ENCODE results near the gene EEIG2. TPM values are rescaled to one million over a fixed set of nuclear protein-coding genes. Genes with fewer than 3 reads are reported as not detected.

EEIG2 gene
- total RNA-seq, 1 experiment from 2014 or later: 16.0 TPM

- Histone ChIP-seq H3K4me2 (ENCODE audit: low read length) (no peak overlapping the region), H3K27me3 (ENCODE audit: insufficient read depth, low read length) (no peaks in the 10 kb centered on the region), H4K20me1 (ENCODE audit: insufficient read depth) (no peaks in the 10 kb centered on the region), H3K79me2 (ENCODE audit: insufficient read depth, low read length) (no peaks in the 10 kb centered on the region), H2AFZ (ENCODE audit: low read depth, low read length, poor library complexity, severe bottlenecking) (no peak overlapping the region), H3K27ac (ENCODE audit: low read depth, low read length) (no peak overlapping the region), H3K36me3 (ENCODE audit: control insufficient read depth in 1 of 2, insufficient read depth in 2 of 2, low read length in 2 of 2) (no peaks in the 10 kb centered on the region), H3K9me2 (ENCODE audit: insufficient read depth) (no peaks in the 10 kb centered on the region), H3K4me1 (ENCODE audit: control insufficient read depth in 1 of 2, insufficient read depth in 2 of 2, low read length in 2 of 2) (no peaks in the 10 kb centered on the region), H3K9me3 (ENCODE audit: control insufficient read depth in 1 of 2, insufficient read depth in 1 of 2, low read depth in 1 of 2, low read length in 2 of 2) (no peaks in the 10 kb centered on the region), H3K9ac (ENCODE audit: low read length) (no peak overlapping the region), H3K4me3 (replicated peaks in 1 of 2; ENCODE audit: low read depth in 1 of 2, low read length in 2 of 2) (no peak overlapping the region)
- ChIA-PET RAD21 (ENCODE audit: low non-redundant PET in 1 of 2, low total read pairs in 2 of 2, uncharacterized antibody in 2 of 2, unreplicated experiment in 2 of 2) (no interaction called here), CTCF (no interaction called here), POLR2A (no interaction called here)
- no TSS peak for BruUV-seq (replicated peaks)
- intact Hi-C loops (cut with micrococcal nuclease): no loop called here
- no peak for DNase-seq (ENCODE audit: low read depth, low spot score)
- no peak for ATAC-seq
- no peak for TF ChIP-seq SP1 (IDR thresholded peaks at IDR 0.05; ENCODE audit: low read depth)
- TF ChIP-seq CEBPB (IDR thresholded peaks at IDR 0.05; ENCODE audit: low read depth): no peak
- no peak for TF ChIP-seq ATF3 (IDR thresholded peaks at IDR 0.05)
These were observed 40.6 kb downstream of the EEIG2 start for GRCh38 chr1:108600504-108600903.

GRCh38 chr1:108601708-108602410 is 42.0 kb downstream of the EEIG2 start:
- POLR2A ChIA-PET: no interaction called here
- H3K9ac ChIP-seq (ENCODE audit: low read length): no peak overlapping the region
- H3K36me3 ChIP-seq (ENCODE audit: control insufficient read depth in 1 of 2, insufficient read depth in 2 of 2, low read length in 2 of 2): no peaks in the 10 kb centered on the region
- H2AFZ ChIP-seq (ENCODE audit: low read depth, low read length, poor library complexity, severe bottlenecking): no peak overlapping the region
- H4K20me1 ChIP-seq (ENCODE audit: insufficient read depth): no peaks in the 10 kb centered on the region
- DNase-seq (ENCODE audit: low read depth, low spot score) (no peak), ATAC-seq (no peak)
- no peaks in the 10 kb centered on the region for H3K4me1 ChIP-seq (ENCODE audit: control insufficient read depth in 1 of 2, insufficient read depth in 2 of 2, low read length in 2 of 2)
- TF ChIP-seq CBX3 (IDR thresholded peaks at IDR 0.05; ENCODE audit: low read depth): no peak
- no peak for TF ChIP-seq CEBPB (IDR thresholded peaks at IDR 0.05; ENCODE audit: low read depth)
- TF ChIP-seq SRF (IDR thresholded peaks at IDR 0.05; ENCODE audit: low read depth): no peak
- no peak for TF ChIP-seq YY1 (IDR thresholded peaks at IDR 0.05; ENCODE audit: extremely low read depth, insufficient replicate concordance, low read depth, low read length)
- TF ChIP-seq ELF1 (IDR thresholded peaks at IDR 0.05; ENCODE audit: borderline replicate concordance, low read depth): no peak
- TF ChIP-seq ATF3 (IDR thresholded peaks at IDR 0.05): no peak
- no peak for TF ChIP-seq RAD21 (IDR thresholded peaks at IDR 0.05; ENCODE audit: low read depth)
- no peak for TF ChIP-seq EGR1 (IDR thresholded peaks at IDR 0.05; ENCODE audit: low read depth)
- H3K79me2 ChIP-seq (ENCODE audit: insufficient read depth, low read length): no peaks in the 10 kb centered on the region
- no peaks in the 10 kb centered on the region for H3K9me2 ChIP-seq (ENCODE audit: insufficient read depth)
- H3K27me3 ChIP-seq (ENCODE audit: insufficient read depth, low read length): no peaks in the 10 kb centered on the region
- CTCF ChIA-PET: no interaction called here
- RAD21 ChIA-PET (ENCODE audit: low non-redundant PET in 1 of 2, low total read pairs in 2 of 2, uncharacterized antibody in 2 of 2, unreplicated experiment in 2 of 2): no interaction called here
- H3K27ac ChIP-seq (ENCODE audit: low read depth, low read length): no peak overlapping the region
- H3K4me2 ChIP-seq (ENCODE audit: low read length): no peak overlapping the region
- H3K9me3 ChIP-seq (ENCODE audit: control insufficient read depth in 1 of 2, insufficient read depth in 1 of 2, low read depth in 1 of 2, low read length in 2 of 2): no peaks in the 10 kb centered on the region
- no peak overlapping the region for H3K4me3 ChIP-seq (replicated peaks in 1 of 2; ENCODE audit: low read depth in 1 of 2, low read length in 2 of 2)
- intact Hi-C loops (cut with micrococcal nuclease): no loop called here
- BruUV-seq (replicated peaks): no TSS peak
